ENCODE results near the gene CD209.
"Not testable (repeated sequence)": the region's sequence is repeated elsewhere in the genome, so short reads cannot be mapped to it uniquely, and the experiment has no call there.

Gene CD209

GRCh38 chr19:7746903-7747884 is at the start of gene CD209:
TSS of gene CD209 (minus strand) at chr19:7747534. CDS start at chr19:7747511, 23 bp downstream.
- DNase-seq = no peak

GRCh38 chr19:7795555-7796161 is 48.3 kb upstream of the CD209 start:
- DNase-seq = no peak

- DNase-seq = no peak
Observed at GRCh38 chr19:7793493-7793892, 46.2 kb upstream of the CD209 start.

GRCh38 chr19:7792701-7793100 is 45.4 kb upstream of the CD209 start:
- DNase-seq = not testable (repeated sequence)

GRCh38 chr19:7792281-7792680 is 44.9 kb upstream of the CD209 start:
- DNase-seq = no peak

- DNase-seq = no peak
Observed at GRCh38 chr19:7790416-7790815, 43.1 kb upstream of the CD209 start.

GRCh38 chr19:7789447-7789846 is 42.1 kb upstream of the CD209 start:
- no peak for DNase-seq

- no peak for DNase-seq
Observed at GRCh38 chr19:7788933-7789323, 41.6 kb upstream of the CD209 start.

GRCh38 chr19:7788178-7788932 is 41.0 kb upstream of the CD209 start:
- no peak for DNase-seq

- DNase-seq = no peak
Observed at GRCh38 chr19:7787602-7788177, 40.4 kb upstream of the CD209 start.

- DNase-seq = no peak
Observed at GRCh38 chr19:7787141-7787540, 39.8 kb upstream of the CD209 start.

GRCh38 chr19:7784856-7785255 is 37.5 kb upstream of the CD209 start:
- DNase-seq = no peak

- no peak for DNase-seq
Observed at GRCh38 chr19:7783991-7784423, 36.7 kb upstream of the CD209 start.

- DNase-seq = no peak
Observed at GRCh38 chr19:7781157-7781556, 33.8 kb upstream of the CD209 start.

- DNase-seq = no peak
Observed at GRCh38 chr19:7779631-7780486, 32.5 kb upstream of the CD209 start.

- DNase-seq = no peak
Observed at GRCh38 chr19:7778081-7778480, 30.7 kb upstream of the CD209 start.

GRCh38 chr19:7775761-7776160 is 28.4 kb upstream of the CD209 start:
- DNase-seq = no peak

- no peak for DNase-seq
Observed at GRCh38 chr19:7773841-7774240, 26.5 kb upstream of the CD209 start.

GRCh38 chr19:7772752-7773291 is 25.5 kb upstream of the CD209 start:
- no peak for DNase-seq

GRCh38 chr19:7771072-7771471 is 23.7 kb upstream of the CD209 start:
- DNase-seq = no peak

- DNase-seq = no peak
Observed at GRCh38 chr19:7769171-7769570, 21.8 kb upstream of the CD209 start.

GRCh38 chr19:7767487-7767886 is 20.2 kb upstream of the CD209 start:
- no peak for DNase-seq

All from bone marrow (tissue), 2 donors.